Measurements from ENCODE around the gene SLC25A18. TPM values are rescaled to one million over a fixed set of nuclear protein-coding genes. Genes with fewer than 3 reads are reported as not detected.

Gene SLC25A18
- total RNA-seq, 1 experiment from 2014 or later = 0.57 TPM

GRCh38 chr22:17578136-17578754 lies 14.9 kb downstream of the SLC25A18 start:
- H2AFZ ChIP-seq = no peak overlapping the region
- H3K27me3 ChIP-seq (ENCODE audit: insufficient read depth, low read depth) = no peaks in the 10 kb centered on the region
- no peak overlapping the region for H3K4me3 ChIP-seq
- no peaks in the 10 kb centered on the region for H3K9me2 ChIP-seq (ENCODE audit: insufficient read depth)
- peaks cover 14% of the 10 kb centered on the region; the same call in 1 of the 2 replicates for H3K4me1 ChIP-seq (replicated peaks; ENCODE audit: insufficient read depth)
- no peak overlapping the region for H3K27ac ChIP-seq
- ChIA-PET CTCF (interaction anchor here (0.5 kb wide), 1 partner anchor 407 kb away, joined by 3 read pairs; no protein-coding TSS in a partner anchor), POLR2A (ENCODE audit: unreplicated experiment) (no interaction called here)
- no peaks in the 10 kb centered on the region for H3K9me3 ChIP-seq (ENCODE audit: insufficient read depth, low read depth)
- BruUV-seq (replicated peaks) = no TSS peak
- no peak for DNase-seq
- H4K20me1 ChIP-seq (ENCODE audit: insufficient read depth) = no peaks in the 10 kb centered on the region
- no peaks in the 10 kb centered on the region for H3K36me3 ChIP-seq (ENCODE audit: low read depth)
- peaks cover 15% of the 10 kb centered on the region for H3F3A ChIP-seq (ENCODE audit: insufficient read depth, low read depth)
- H3K79me2 ChIP-seq (ENCODE audit: low read depth) = no peaks in the 10 kb centered on the region
- TF ChIP-seq EZH2 (IDR thresholded peaks at IDR 0.05; ENCODE audit: low read depth) = no peak
- TF ChIP-seq, protein P1, sequence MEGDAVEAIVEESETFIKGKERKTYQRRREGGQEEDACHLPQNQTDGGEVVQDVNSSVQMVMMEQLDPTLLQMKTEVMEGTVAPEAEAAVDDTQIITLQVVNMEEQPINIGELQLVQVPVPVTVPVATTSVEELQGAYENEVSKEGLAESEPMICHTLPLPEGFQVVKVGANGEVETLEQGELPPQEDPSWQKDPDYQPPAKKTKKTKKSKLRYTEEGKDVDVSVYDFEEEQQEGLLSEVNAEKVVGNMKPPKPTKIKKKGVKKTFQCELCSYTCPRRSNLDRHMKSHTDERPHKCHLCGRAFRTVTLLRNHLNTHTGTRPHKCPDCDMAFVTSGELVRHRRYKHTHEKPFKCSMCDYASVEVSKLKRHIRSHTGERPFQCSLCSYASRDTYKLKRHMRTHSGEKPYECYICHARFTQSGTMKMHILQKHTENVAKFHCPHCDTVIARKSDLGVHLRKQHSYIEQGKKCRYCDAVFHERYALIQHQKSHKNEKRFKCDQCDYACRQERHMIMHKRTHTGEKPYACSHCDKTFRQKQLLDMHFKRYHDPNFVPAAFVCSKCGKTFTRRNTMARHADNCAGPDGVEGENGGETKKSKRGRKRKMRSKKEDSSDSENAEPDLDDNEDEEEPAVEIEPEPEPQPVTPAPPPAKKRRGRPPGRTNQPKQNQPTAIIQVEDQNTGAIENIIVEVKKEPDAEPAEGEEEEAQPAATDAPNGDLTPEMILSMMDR (conservative IDR thresholded peaks at IDR 0.05) = no peak
- no peak overlapping the region for H3K4me2 ChIP-seq
- intact Hi-C loops (cut with micrococcal nuclease; ENCODE audit: unreplicated experiment) = no loop called here

DNA sequence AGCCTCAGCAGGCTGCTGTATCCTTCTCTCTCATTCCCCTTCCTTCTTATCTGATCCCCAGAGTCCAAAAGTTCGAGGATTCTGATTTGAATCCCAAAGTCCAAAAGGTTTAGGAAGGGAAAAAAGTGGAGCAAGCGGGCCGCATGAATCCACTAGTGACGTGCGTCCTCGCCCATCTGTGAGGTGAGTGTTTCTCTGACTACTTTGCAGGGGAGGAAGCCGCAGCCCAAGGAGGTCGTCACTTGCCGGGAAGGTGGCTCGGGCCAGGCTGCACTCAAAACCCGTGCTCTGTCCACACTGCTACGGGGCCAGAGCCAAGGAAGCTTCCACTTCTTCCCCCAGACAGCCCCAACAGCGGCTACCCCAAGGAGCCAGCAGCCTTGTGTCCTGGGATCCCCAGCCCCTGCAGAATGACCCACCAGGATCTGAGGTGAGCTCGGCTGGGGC lies 16.3 kb downstream of the SLC25A18 start:
- Histone ChIP-seq H3K4me1 (replicated peaks; ENCODE audit: insufficient read depth) (peaks cover 14% of the 10 kb centered on the region; the same call in 1 of the 2 replicates), H3K79me2 (ENCODE audit: low read depth) (no peaks in the 10 kb centered on the region), H2AFZ (no peak overlapping the region), H3K27ac (no peak overlapping the region), H3K4me3 (no peak overlapping the region), H3K9me2 (ENCODE audit: insufficient read depth) (no peaks in the 10 kb centered on the region), H3K4me2 (no peak overlapping the region), H3F3A (ENCODE audit: insufficient read depth, low read depth) (peaks cover 15% of the 10 kb centered on the region), H3K9me3 (ENCODE audit: insufficient read depth, low read depth) (no peaks in the 10 kb centered on the region), H3K27me3 (ENCODE audit: insufficient read depth, low read depth) (no peaks in the 10 kb centered on the region), H4K20me1 (ENCODE audit: insufficient read depth) (no peaks in the 10 kb centered on the region), H3K36me3 (ENCODE audit: low read depth) (no peaks in the 10 kb centered on the region)
- DNase-seq = no peak
- BruUV-seq (replicated peaks) = no TSS peak
- ChIA-PET POLR2A (ENCODE audit: unreplicated experiment) (no interaction called here), CTCF (interaction anchor here (0.6 kb wide), 1 partner anchor 112 kb away, joined by 3 read pairs; no protein-coding TSS in a partner anchor)
- intact Hi-C loops (cut with micrococcal nuclease; ENCODE audit: unreplicated experiment) = no loop called here
- no peak for TF ChIP-seq EZH2 (IDR thresholded peaks at IDR 0.05; ENCODE audit: low read depth)
- TF ChIP-seq, protein P1 (conservative IDR thresholded peaks at IDR 0.05) = no peak

DNA sequence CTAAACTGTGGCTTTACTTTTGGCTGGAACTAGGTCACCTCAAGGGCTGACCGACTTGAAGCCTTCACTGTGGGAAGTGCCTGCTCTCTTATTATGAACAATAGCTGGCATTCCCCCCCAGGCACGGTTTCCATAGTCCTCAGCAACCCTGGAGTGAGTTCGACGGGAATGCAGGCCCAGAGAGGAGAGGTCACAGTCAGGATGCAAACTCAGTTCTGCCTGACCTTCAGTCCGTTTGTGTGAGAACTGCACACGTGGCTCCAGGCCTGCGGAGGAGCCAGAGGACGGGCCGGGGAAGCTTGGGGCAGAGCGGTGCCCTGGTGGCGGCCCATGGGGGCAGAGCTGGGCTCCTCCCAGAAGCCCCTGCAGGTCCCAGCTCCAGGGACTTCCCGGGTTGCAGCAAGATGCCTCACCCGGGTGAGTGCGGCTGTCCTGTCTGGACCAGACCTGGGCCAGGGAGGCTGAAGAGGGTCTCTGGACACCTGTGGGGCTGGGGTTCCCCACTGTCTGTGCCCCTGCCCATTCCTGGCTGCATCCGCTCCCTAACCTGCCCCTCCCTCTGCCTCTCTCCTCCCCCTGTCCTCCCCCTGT lies 17.2 kb downstream of the SLC25A18 start:
- no peaks in the 10 kb centered on the region for H4K20me1 ChIP-seq (ENCODE audit: insufficient read depth)
- TF ChIP-seq EZH2 (IDR thresholded peaks at IDR 0.05; ENCODE audit: low read depth) = no peak
- TF ChIP-seq, protein P1 (conservative IDR thresholded peaks at IDR 0.05) = no peak
- no TSS peak for BruUV-seq (replicated peaks)
- no peak for DNase-seq
- no peaks in the 10 kb centered on the region for H3K9me2 ChIP-seq (ENCODE audit: insufficient read depth)
- peaks cover 12% of the 10 kb centered on the region for H3F3A ChIP-seq (ENCODE audit: insufficient read depth, low read depth)
- no peak overlapping the region for H3K4me3 ChIP-seq
- no peak overlapping the region for H2AFZ ChIP-seq
- H3K27me3 ChIP-seq (ENCODE audit: insufficient read depth, low read depth) = no peaks in the 10 kb centered on the region
- H3K4me1 ChIP-seq (replicated peaks; ENCODE audit: insufficient read depth) = peaks cover 11% of the 10 kb centered on the region; the same call in 1 of the 2 replicates
- intact Hi-C loops (cut with micrococcal nuclease; ENCODE audit: unreplicated experiment) = no loop called here
- no peaks in the 10 kb centered on the region for H3K9me3 ChIP-seq (ENCODE audit: insufficient read depth, low read depth)
- CTCF ChIA-PET = interaction anchor here (0.6 kb wide), 1 partner anchor 111 kb away, joined by 3 read pairs; no protein-coding TSS in a partner anchor
- no peak overlapping the region for H3K27ac ChIP-seq
- no peak overlapping the region for H3K4me2 ChIP-seq
- POLR2A ChIA-PET (ENCODE audit: unreplicated experiment) = no interaction called here
- H3K79me2 ChIP-seq (ENCODE audit: low read depth) = no peaks in the 10 kb centered on the region
- H3K36me3 ChIP-seq (ENCODE audit: low read depth) = no peaks in the 10 kb centered on the region

All from PC-9 (cell line).